Prostate gland (tissue), 2 donors: Measurements from ENCODE around the gene SHISAL1.

Experiments
- POLR2A ChIP-seq: fragments of 450-650 bp; IDR thresholded peaks from one replicate; pipeline ENCODE4 v1.6.1; 2016; ENCODE audit warnings: antibody characterized with exemption, mild to moderate bottlenecking
- TF ChIP-seq, protein P1 (sequence below), 4 experiments: fragments of 200-600 bp in 2 of 4; fragments of 450-650 bp in 2 of 4; sonication (generic) in 2 of 4; IDR thresholded peaks; 1 replicate in 3 of 4; 2 replicates in 1 of 4; pipeline ENCODE4 v1.5.1; 2016 to 2019; ENCODE audit warnings: antibody characterized with exemption in 4 of 4, mild to moderate bottlenecking in 2 of 4, moderate library complexity in 2 of 4

DNA sequence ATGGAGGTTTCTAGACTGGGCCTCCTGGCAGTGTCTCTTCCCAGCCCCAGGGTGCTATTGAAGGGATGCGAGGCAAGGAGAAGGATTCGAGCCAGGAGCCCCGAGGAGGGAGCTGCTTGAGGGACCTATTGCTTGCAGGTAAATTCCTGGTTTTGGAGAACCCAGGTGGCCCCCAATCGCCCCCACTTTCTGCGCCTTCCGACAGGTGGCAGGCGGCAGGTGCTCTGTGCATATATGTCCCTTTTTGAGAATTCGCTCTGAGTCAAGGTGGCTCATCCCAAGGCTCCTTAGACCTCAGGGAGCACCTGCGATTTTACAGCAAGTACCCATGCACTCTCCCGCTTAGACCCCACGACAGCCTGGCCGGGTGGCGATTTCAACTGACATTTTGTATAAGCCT is 40.3 kb upstream of the SHISAL1 start:
- TF ChIP-seq, protein P1, sequence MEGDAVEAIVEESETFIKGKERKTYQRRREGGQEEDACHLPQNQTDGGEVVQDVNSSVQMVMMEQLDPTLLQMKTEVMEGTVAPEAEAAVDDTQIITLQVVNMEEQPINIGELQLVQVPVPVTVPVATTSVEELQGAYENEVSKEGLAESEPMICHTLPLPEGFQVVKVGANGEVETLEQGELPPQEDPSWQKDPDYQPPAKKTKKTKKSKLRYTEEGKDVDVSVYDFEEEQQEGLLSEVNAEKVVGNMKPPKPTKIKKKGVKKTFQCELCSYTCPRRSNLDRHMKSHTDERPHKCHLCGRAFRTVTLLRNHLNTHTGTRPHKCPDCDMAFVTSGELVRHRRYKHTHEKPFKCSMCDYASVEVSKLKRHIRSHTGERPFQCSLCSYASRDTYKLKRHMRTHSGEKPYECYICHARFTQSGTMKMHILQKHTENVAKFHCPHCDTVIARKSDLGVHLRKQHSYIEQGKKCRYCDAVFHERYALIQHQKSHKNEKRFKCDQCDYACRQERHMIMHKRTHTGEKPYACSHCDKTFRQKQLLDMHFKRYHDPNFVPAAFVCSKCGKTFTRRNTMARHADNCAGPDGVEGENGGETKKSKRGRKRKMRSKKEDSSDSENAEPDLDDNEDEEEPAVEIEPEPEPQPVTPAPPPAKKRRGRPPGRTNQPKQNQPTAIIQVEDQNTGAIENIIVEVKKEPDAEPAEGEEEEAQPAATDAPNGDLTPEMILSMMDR (IDR thresholded peaks at IDR 0.05) = no peak
- no peak for TF ChIP-seq POLR2A
